Measurements from ENCODE around the gene PATZ1. TPM values are rescaled to one million over a fixed set of nuclear protein-coding genes. Genes with fewer than 3 reads are reported as not detected.

PATZ1 gene
- polyA plus RNA-seq, 2 of the 4 experiments (the other 2 are of a cell fraction) = 16.4 to 18.2 TPM

- Histone ChIP-seq H3K4me1 (no peaks in the 10 kb centered on the region), H3K27ac (no peak overlapping the region), H3K9me3 (no peaks in the 10 kb centered on the region), H3K4me2 (no peak overlapping the region), H3K4me3 (no peak overlapping the region)
- WGBS (ENCODE audit: missing lambda C conversion rate) = 94% methylated on average over 3 of the region's 5 CpGs
- ChIA-PET POLR2A (interaction anchor here (0.6 kb wide), 1 partner anchor 11 kb away, joined by 5 read pairs; no protein-coding TSS in a partner anchor), CTCF (interaction anchor here (1.1 to 2.1 kb wide), 2 partner anchors 12 to 31 kb away, joined by 4 read pairs; partner anchors contain the start of gene PATZ1)
- FAIRE-seq (no peak), ATAC-seq (no peak), DNase-seq (ENCODE audit: low read depth in 1 of 2, low spot score in 1 of 2) (no peak)
- TF ChIP-seq RARB (CRISPR knock-in tag; IDR thresholded peaks at IDR 0.05) (no peak), ATOH8 (CRISPR knock-in tag; IDR thresholded peaks at IDR 0.05; ENCODE audit: low read depth) (no peak), ZNF302 (CRISPR knock-in tag; IDR thresholded peaks at IDR 0.05) (no peak), KDM5A (IDR thresholded peaks at IDR 0.05) (no peak), ZSCAN20 (CRISPR knock-in tag; IDR thresholded peaks at IDR 0.05) (no peak), NR3C1 (IDR thresholded peaks at IDR 0.05) (no peak), HOXB5 (CRISPR knock-in tag; IDR thresholded peaks at IDR 0.05) (no peak), MAX (IDR thresholded peaks at IDR 0.05) (no peak), JUNB (IDR thresholded peaks at IDR 0.05) (no peak), KDM1A (IDR thresholded peaks at IDR 0.05; ENCODE audit: low read depth) (no peak), RCOR1 (IDR thresholded peaks at IDR 0.05; ENCODE audit: low read depth, low read length) (no peak), BCL3 (IDR thresholded peaks at IDR 0.05) (no peak), POLR2A (IDR thresholded peaks at IDR 0.05; ENCODE audit: low read length) (no peak), NFE2L2 (conservative IDR thresholded peaks at IDR 0.05; ENCODE audit: low read length) (no peak), EHF (CRISPR knock-in tag; IDR thresholded peaks at IDR 0.05) (no peak), CHD2 (IDR thresholded peaks at IDR 0.05; ENCODE audit: low read length, partially characterized antibody) (no peak), HOXA7 (CRISPR knock-in tag; IDR thresholded peaks at IDR 0.05) (no peak)
- TF ChIP-seq, protein P1, sequence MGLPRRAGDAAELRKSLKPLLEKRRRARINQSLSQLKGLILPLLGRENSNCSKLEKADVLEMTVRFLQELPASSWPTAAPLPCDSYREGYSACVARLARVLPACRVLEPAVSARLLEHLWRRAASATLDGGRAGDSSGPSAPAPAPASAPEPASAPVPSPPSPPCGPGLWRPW (IDR thresholded peaks at IDR 0.05) = no peak
- TF ChIP-seq, protein P2, sequence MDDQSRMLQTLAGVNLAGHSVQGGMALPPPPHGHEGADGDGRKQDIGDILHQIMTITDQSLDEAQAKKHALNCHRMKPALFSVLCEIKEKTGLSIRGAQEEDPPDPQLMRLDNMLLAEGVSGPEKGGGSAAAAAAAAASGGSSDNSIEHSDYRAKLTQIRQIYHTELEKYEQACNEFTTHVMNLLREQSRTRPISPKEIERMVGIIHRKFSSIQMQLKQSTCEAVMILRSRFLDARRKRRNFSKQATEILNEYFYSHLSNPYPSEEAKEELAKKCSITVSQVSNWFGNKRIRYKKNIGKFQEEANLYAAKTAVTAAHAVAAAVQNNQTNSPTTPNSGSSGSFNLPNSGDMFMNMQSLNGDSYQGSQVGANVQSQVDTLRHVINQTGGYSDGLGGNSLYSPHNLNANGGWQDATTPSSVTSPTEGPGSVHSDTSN (IDR thresholded peaks at IDR 0.05) = no peak
Observed at GRCh38 chr22:31334329-31334728, 11.8 kb downstream of the PATZ1 start.

DNA sequence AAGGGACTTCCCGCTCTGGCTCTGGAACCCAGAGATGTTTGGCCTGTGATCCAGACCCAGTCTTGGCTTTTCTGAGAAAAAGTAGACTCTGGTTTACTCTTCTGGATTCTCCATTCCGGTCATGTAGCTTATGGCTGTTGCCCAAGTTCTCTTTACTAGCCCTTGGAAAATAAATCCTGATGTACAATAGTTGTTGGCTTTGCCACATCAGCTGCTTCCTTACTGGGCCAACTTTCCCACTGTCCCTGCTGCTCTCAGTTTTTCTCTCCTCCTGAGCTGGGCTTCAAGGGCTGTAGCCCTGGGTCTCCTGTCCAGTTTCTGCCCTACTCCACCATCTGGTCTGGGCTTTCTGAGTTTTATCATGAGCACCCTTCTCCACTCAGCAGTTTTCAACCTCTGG lies 12.5 kb downstream of the PATZ1 start:
- H3K4me3 ChIP-seq = no peak overlapping the region
- no peak for FAIRE-seq
- no peak for TF ChIP-seq ZC3H11A (IDR thresholded peaks at IDR 0.05)
- TF ChIP-seq HOXA7 (CRISPR knock-in tag; IDR thresholded peaks at IDR 0.05) = no peak
- no peak for TF ChIP-seq HDAC2 (IDR thresholded peaks at IDR 0.05)
- TF ChIP-seq JUN (IDR thresholded peaks at IDR 0.05) = no peak
- TF ChIP-seq FOXS1 (CRISPR knock-in tag; IDR thresholded peaks at IDR 0.05) = no peak
- TF ChIP-seq PHF8 (IDR thresholded peaks at IDR 0.05; ENCODE audit: borderline replicate concordance, low read depth) = no peak
- no peak for TF ChIP-seq NPAS2 (CRISPR knock-in tag; IDR thresholded peaks at IDR 0.05; ENCODE audit: borderline replicate concordance)
- TF ChIP-seq NFE2L2 (conservative IDR thresholded peaks at IDR 0.05; ENCODE audit: low read length) = no peak
- TF ChIP-seq ESRRA (IDR thresholded peaks at IDR 0.05; ENCODE audit: borderline replicate concordance, low read length) = no peak
- no peak for TF ChIP-seq ATOH8 (CRISPR knock-in tag; IDR thresholded peaks at IDR 0.05; ENCODE audit: low read depth)
- TF ChIP-seq RAD21 (conservative IDR thresholded peaks at IDR 0.05 in 1 of 2, IDR thresholded peaks at IDR 0.05 in 1 of 2) = no peak
- TF ChIP-seq CEBPB (IDR thresholded peaks at IDR 0.05) = no peak
- H3K4me1 ChIP-seq = no peaks in the 10 kb centered on the region
- ATAC-seq = no peak
- H3K4me2 ChIP-seq = no peak overlapping the region
- no peaks in the 10 kb centered on the region for H3K9me3 ChIP-seq
- H3K27ac ChIP-seq = no peak overlapping the region
- 100% methylated on average over 2 of the region's 2 CpGs for WGBS (ENCODE audit: missing lambda C conversion rate)
- no peak for DNase-seq (ENCODE audit: low read depth in 1 of 2, low spot score in 1 of 2)
- POLR2A ChIA-PET = interaction anchor here (0.6 to 1.0 kb wide), 2 partner anchors 10 to 13 kb away, joined by 3 to 5 read pairs; partner anchors contain the start of gene PATZ1
- CTCF ChIA-PET = interaction anchor here (1.1 to 2.1 kb wide), 3 partner anchors 13 to 32 kb away, joined by 4 to 6 read pairs (median 4); partner anchors contain the start of gene PATZ1

Measured in A549 (cell line).